Adrenal gland (tissue), 12 donors: ENCODE results near the gene UBE2D1. TPM values are rescaled to one million over a fixed set of nuclear protein-coding genes. Genes with fewer than 3 reads are reported as not detected.

Source experiments
- DNase-seq, 7 donors: peaks; one replicate each; pipeline ENCODE4 v3.0.0-alpha.2; 2019 to 2020
- H3K27ac ChIP-seq, 5 donors: fragments of 200-600 bp; sonication (generic) in 4 of 5; 1 replicate in 3 of 5; 2 replicates in 2 of 5; pipeline versions ENCODE4 v1.5.1 to v1.8.0; 2016 to 2020; ENCODE audit warnings: mild to moderate bottlenecking in 1 of 5
- H3K27me3 ChIP-seq: fragments of 200-600 bp; 2 replicates; pipeline ENCODE4 v1.8.0; 2021
- H3K36me3 ChIP-seq, 2 donors: fragments of 200-600 bp; replicated peaks in 1 of 2; 1 replicate in 1 of 2; 2 replicates in 1 of 2; pipeline versions ENCODE4 v1.5.1 to v1.8.0; 2018 to 2022
- H3K4me1 ChIP-seq, 2 donors: fragments of 200-600 bp; replicated peaks in 1 of 2; 1 replicate in 1 of 2; 2 replicates in 1 of 2; pipeline versions ENCODE4 v1.5.1 to v1.8.0; 2018 to 2021
- H3K4me3 ChIP-seq, 4 donors: fragments of 200-600 bp; sonication (generic) in 3 of 4; one replicate each; pipeline ENCODE4 v1.5.1; 2016 to 2018
- H3K9me3 ChIP-seq, 3 donors: fragments of 200-600 bp; sonication (generic) in 1 of 3; replicated peaks in 1 of 3; 1 replicate in 2 of 3; 2 replicates in 1 of 3; pipeline versions ENCODE4 v1.5.1 to v1.8.0; 2016 to 2021
- POLR2A ChIP-seq, 2 donors: fragments of 450-650 bp; IDR thresholded peaks; one replicate each; pipeline ENCODE4 v1.6.1; 2017; ENCODE audit warnings: antibody characterized with exemption in 2 of 2, mild to moderate bottlenecking in 2 of 2, moderate library complexity in 1 of 2
- WGBS, 4 donors: extraction: QIAGEN DNeasy Blood & Tissue Kit in 2 of 4; methylation state at CpG; one replicate each; pipeline versions ENCODE4 v1.1.5 to v1.1.7; 2013 to 2017; 5-methylcytosine and 5-hydroxymethylcytosine counted together
- intact Hi-C, 2 donors: fragments of 100-400 bp; cut with DNase I; formaldehyde crosslinking; loops; one replicate each; pipeline versions ENCODE4 v1.14.1 to v1.15.0; 2022 to 2023
- polyA plus RNA-seq, 3 donors: library from polyadenylated mRNA; stranded (reverse); fragments of 200-250 nt in 2 of 3; fragments of 350-450 nt in 1 of 3; fragmentation: Illumina TruSeq in 1 of 3; extraction: RNeasy Lipid Tissue Mini Kit (QIAGEN cat#74804) in 1 of 3; gene quantifications; one replicate each; pipeline ENCODE4 v1.2.3, GENCODE V29; 2013 to 2014
- total RNA-seq, 9 donors: library from RNA; depleted of rRNA in 4 of 9; stranded (reverse); fragments of >200 nt in 4 of 9; fragments of 120-200 nt in 1 of 9; fragmentation: NEBNext Ultra II Directional in 1 of 9; extraction: Animal tissue kit (Norgen Biotek cat#: 25700) in 1 of 9; gene quantifications; one replicate each; pipeline versions ENCODE4 v1.1.0 to v1.2.4, GENCODE V29; 2013 to 2023
- TF ChIP-seq, protein P1 (sequence below), 6 experiments: fragments of 450-650 bp in 4 of 6; fragments of 200-600 bp in 2 of 6; sonication (generic) in 1 of 6; IDR thresholded peaks; 1 replicate in 5 of 6; 2 replicates in 1 of 6; pipeline versions ENCODE4 v1.5.1 to v1.8.0; 2016 to 2021; ENCODE audit warnings: antibody characterized with exemption in 6 of 6, mild to moderate bottlenecking in 2 of 6, moderate library complexity in 1 of 6
- donor health status: healthy with polysubstance abuse.
- donor health status: Bipolar disorder and iron deficiency.
- donor health status: DM: yes; HTN: yes; CAD: no.
- donor health status: DM: no; HTN: no; CAD: no.
- donor health status: DM: no; HTN: no; CAD: no.
- donor health status: DM: yes; HTN: yes; CAD: no.

UBE2D1 gene
- total and polyA plus RNA-seq, 12 donors = 9.2 to 33.8 (median 19.4) TPM

- no peak for TF ChIP-seq POLR2A (IDR thresholded peaks at IDR 0.05)
- no peak for DNase-seq
- Histone ChIP-seq H3K9me3 (no peaks in the 10 kb centered on the region), H3K36me3 (no peaks in the 10 kb centered on the region), H3K27me3 (no peaks in the 10 kb centered on the region), H3K4me1 (no peaks in the 10 kb centered on the region), H3K27ac (no peak overlapping the region), H3K4me3 (no peak overlapping the region)
- intact Hi-C loops = no loop called here
- 56 to 71% (median 59%) methylated on average over 2 of the region's 2 CpGs for WGBS, 4 donors
Measured at GRCh38 chr10:58318346-58318745, 16.5 kb upstream of the UBE2D1 start.

- no peak overlapping the region for H3K27ac ChIP-seq
- WGBS, 4 donors = 59 to 83% (median 76%) methylated on average over 1 of the region's 1 CpG
- TF ChIP-seq, protein P1, sequence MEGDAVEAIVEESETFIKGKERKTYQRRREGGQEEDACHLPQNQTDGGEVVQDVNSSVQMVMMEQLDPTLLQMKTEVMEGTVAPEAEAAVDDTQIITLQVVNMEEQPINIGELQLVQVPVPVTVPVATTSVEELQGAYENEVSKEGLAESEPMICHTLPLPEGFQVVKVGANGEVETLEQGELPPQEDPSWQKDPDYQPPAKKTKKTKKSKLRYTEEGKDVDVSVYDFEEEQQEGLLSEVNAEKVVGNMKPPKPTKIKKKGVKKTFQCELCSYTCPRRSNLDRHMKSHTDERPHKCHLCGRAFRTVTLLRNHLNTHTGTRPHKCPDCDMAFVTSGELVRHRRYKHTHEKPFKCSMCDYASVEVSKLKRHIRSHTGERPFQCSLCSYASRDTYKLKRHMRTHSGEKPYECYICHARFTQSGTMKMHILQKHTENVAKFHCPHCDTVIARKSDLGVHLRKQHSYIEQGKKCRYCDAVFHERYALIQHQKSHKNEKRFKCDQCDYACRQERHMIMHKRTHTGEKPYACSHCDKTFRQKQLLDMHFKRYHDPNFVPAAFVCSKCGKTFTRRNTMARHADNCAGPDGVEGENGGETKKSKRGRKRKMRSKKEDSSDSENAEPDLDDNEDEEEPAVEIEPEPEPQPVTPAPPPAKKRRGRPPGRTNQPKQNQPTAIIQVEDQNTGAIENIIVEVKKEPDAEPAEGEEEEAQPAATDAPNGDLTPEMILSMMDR (IDR thresholded peaks at IDR 0.05) = peak in 2 of 6 experiments; percentile 10 to 31
- TF ChIP-seq POLR2A (IDR thresholded peaks at IDR 0.05) = no peak
Measured at GRCh38 chr10:58319599-58319998, 15.2 kb upstream of the UBE2D1 start.

GRCh38 chr10:58320351-58321049 lies 14.3 kb upstream of the UBE2D1 start:
- no peak for DNase-seq
- intact Hi-C loops = no loop called here
- Histone ChIP-seq H3K36me3 (no peaks in the 10 kb centered on the region), H3K9me3 (no peaks in the 10 kb centered on the region), H3K27me3 (no peaks in the 10 kb centered on the region), H3K4me3 (no peak overlapping the region), H3K27ac (no peak overlapping the region), H3K4me1 (no peaks in the 10 kb centered on the region)
- TF ChIP-seq POLR2A (IDR thresholded peaks at IDR 0.05) = no peak
- TF ChIP-seq, protein P1 (IDR thresholded peaks at IDR 0.05) = no peak
- WGBS, 4 donors = 83 to 97% (median 88%) methylated on average over 4 of the region's 4 CpGs

More at GRCh38 chr10:58319599-58319998, 15.2 kb upstream of the UBE2D1 start:
- Histone ChIP-seq H3K9me3 (no peaks in the 10 kb centered on the region), H3K27me3 (no peaks in the 10 kb centered on the region), H3K4me3 (no peak overlapping the region), H3K36me3 (no peaks in the 10 kb centered on the region), H3K4me1 (no peaks in the 10 kb centered on the region)
- intact Hi-C loops = no loop called here
- peak in 1 of 7 donors; percentile 29 for DNase-seq

DNA sequence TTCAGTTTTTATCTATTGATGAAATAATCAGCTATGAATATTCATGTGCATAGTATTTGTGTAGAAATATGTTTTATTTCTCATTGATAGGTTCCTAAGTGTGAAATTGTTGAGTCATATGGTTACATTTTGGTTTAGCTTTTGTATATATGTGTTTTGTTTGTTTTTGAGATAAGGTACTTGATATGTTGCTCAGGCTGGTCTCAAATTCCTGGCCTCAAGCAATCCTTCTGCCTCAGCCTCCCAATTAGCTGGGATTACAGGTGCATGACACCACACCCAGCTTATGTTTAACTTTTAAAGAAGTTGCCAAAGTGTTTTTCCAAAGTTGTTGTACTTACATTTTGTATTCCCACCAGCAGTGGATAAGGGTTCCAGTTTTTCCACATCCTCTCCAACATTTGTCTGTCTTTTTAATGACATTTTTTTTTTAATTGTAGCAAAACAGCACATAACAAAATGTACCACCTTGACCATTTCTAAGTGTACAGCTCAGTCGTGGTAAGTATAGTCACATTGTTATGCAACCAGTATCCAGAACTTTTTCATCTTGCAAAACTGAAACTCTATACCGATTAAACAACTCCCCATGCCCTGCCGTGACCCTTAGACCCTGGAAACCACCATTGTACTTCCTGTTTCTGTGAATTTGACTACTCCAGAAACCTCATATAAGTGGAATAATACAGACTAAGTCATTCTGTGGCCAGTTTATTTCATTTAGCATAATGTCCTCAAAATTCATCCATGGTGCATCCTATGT lies 12.6 kb upstream of the UBE2D1 start:
- intact Hi-C loops = no loop called here
- Histone ChIP-seq H3K36me3 (no peaks in the 10 kb centered on the region), H3K4me1 (no peaks in the 10 kb centered on the region), H3K27me3 (no peaks in the 10 kb centered on the region), H3K4me3 (no peak overlapping the region), H3K27ac (no peak overlapping the region), H3K9me3 (no peaks in the 10 kb centered on the region)
- no peak for TF ChIP-seq POLR2A (IDR thresholded peaks at IDR 0.05)
- TF ChIP-seq, protein P1 (IDR thresholded peaks at IDR 0.05) = no peak
- DNase-seq = peak in 3 of 7 donors; percentile 20 to 29 (median 26)
- WGBS, 4 donors = 54 to 60% (median 55%) methylated on average over 3 of the region's 3 CpGs
